SIG-M5 treated with dmso at 0.1 percent for 504 hours (cell line): ENCODE results near the gene TAAR9.

Experiments used
- DNase-seq: peaks from one replicate; lab custom pipeline; 2025; ENCODE audit not compliant: unreplicated experiment; lab: John Stamatoyannopoulos, UW

TAAR9 gene

GRCh38 chr6:132584698-132585097, 46.6 kb downstream of the TAAR9 start:
- no peak for DNase-seq

- DNase-seq = no peak
Observed at GRCh38 chr6:132587424-132587823, 49.3 kb downstream of the TAAR9 start.
